Trophoblast cell (in vitro differentiated cells and primary cell): ENCODE results near the gene CAMK1G.

Source experiments
- DNase-seq, 2 donors: peaks; one replicate each; pipeline ENCODE4 v3.0.0-alpha.2; 2016
- H2AFZ ChIP-seq: 2 replicates; pipeline ENCODE4 v1.6.1; 2013; ENCODE audit warnings: low read length, moderate library complexity, mild to moderate bottlenecking; ENCODE audit not compliant: insufficient read depth, poor library complexity
- H2AK5ac ChIP-seq: 2 replicates; pipeline ENCODE4 v1.6.1; 2013; ENCODE audit warnings: mild to moderate bottlenecking, low read length
- H2BK120ac ChIP-seq: 2 replicates; pipeline ENCODE4 v1.6.1; 2013; ENCODE audit warnings: low read length, mild to moderate bottlenecking, moderate library complexity; ENCODE audit not compliant: insufficient read depth, poor library complexity
- H2BK12ac ChIP-seq: 2 replicates; pipeline ENCODE4 v1.6.1; 2013; ENCODE audit warnings: mild to moderate bottlenecking, low read length, moderate library complexity
- H2BK5ac ChIP-seq: 2 replicates; pipeline ENCODE4 v1.6.1; 2013; ENCODE audit warnings: low read length, low read depth, moderate library complexity, mild to moderate bottlenecking; ENCODE audit not compliant: poor library complexity
- H3K14ac ChIP-seq: 2 replicates; pipeline ENCODE4 v1.6.1; 2013; ENCODE audit warnings: mild to moderate bottlenecking, low read length
- H3K18ac ChIP-seq: 2 replicates; pipeline ENCODE4 v1.6.1; 2013; ENCODE audit warnings: mild to moderate bottlenecking, low read length
- H3K23ac ChIP-seq: 2 replicates; pipeline ENCODE4 v1.6.1; 2013; ENCODE audit warnings: low read length
- H3K27ac ChIP-seq: 2 replicates; pipeline ENCODE4 v1.5.1; 2013; ENCODE audit warnings: low read depth, mild to moderate bottlenecking, inconsistent platforms, low read length, moderate library complexity
- H3K27me3 ChIP-seq: 2 replicates; pipeline ENCODE4 v1.6.1; 2013; ENCODE audit warnings: inconsistent platforms, mild to moderate bottlenecking, low read length, moderate library complexity; ENCODE audit not compliant: insufficient read depth
- H3K36me3 ChIP-seq, 2 experiments: 1 replicate in 1 of 2; 2 replicates in 1 of 2; pipeline ENCODE4 v1.6.1; 2013; ENCODE audit warnings: low read length in 2 of 2, mild to moderate bottlenecking in 2 of 2, moderate library complexity in 1 of 2; ENCODE audit not compliant: insufficient read depth in 2 of 2, control insufficient read depth in 1 of 2
- H3K4ac ChIP-seq: 2 replicates; pipeline ENCODE4 v1.6.1; 2013; ENCODE audit warnings: low read depth, mild to moderate bottlenecking, low read length, moderate library complexity
- H3K4me1 ChIP-seq, 2 experiments: 1 replicate in 1 of 2; 2 replicates in 1 of 2; pipeline ENCODE4 v1.6.1; 2013; ENCODE audit warnings: low read length in 2 of 2, mild to moderate bottlenecking in 2 of 2, moderate library complexity in 1 of 2; ENCODE audit not compliant: insufficient read depth in 2 of 2, control insufficient read depth in 1 of 2
- H3K4me2 ChIP-seq: 2 replicates; pipeline ENCODE4 v1.6.1; 2013; ENCODE audit warnings: inconsistent platforms, mild to moderate bottlenecking, low read length, moderate library complexity
- H3K4me3 ChIP-seq: 2 replicates; pipeline ENCODE4 v1.5.1; 2013; ENCODE audit warnings: mild to moderate bottlenecking, low read depth, low read length, inconsistent platforms
- H3K79me1 ChIP-seq: one replicate; pipeline ENCODE4 v1.6.1; 2013; ENCODE audit warnings: low read length
- H3K79me2 ChIP-seq: 2 replicates; pipeline ENCODE4 v1.6.1; 2013; ENCODE audit warnings: low read length, mild to moderate bottlenecking; ENCODE audit not compliant: control insufficient read depth, insufficient read depth, poor library complexity
- H3K9ac ChIP-seq: 2 replicates; pipeline ENCODE4 v1.6.1; 2013; ENCODE audit warnings: mild to moderate bottlenecking, low read length
- H3K9me3 ChIP-seq: 2 replicates; pipeline ENCODE4 v1.6.1; 2013; ENCODE audit warnings: low read depth, mild to moderate bottlenecking, control low read depth, inconsistent platforms, low read length; ENCODE audit not compliant: insufficient read depth
- H4K12ac ChIP-seq: 2 replicates; pipeline ENCODE4 v1.6.1; 2013; ENCODE audit warnings: low read depth, mild to moderate bottlenecking, low read length, moderate library complexity
- H4K8ac ChIP-seq: 2 replicates; pipeline ENCODE4 v1.6.1; 2013; ENCODE audit warnings: low read depth, mild to moderate bottlenecking, low read length, moderate library complexity
- H4K91ac ChIP-seq: one replicate; pipeline ENCODE4 v1.6.1; 2013; ENCODE audit warnings: low read depth, mild to moderate bottlenecking, low read length, moderate library complexity
- WGBS: extraction: QIAGEN DNeasy Blood & Tissue Kit; methylation state at CpG from one replicate; pipeline ENCODE4 v1.1.7; 2013; ENCODE audit warnings: missing lambda C conversion rate; ENCODE audit not compliant: insufficient read length, insufficient coverage; ENCODE audit errors: extremely low coverage; 5-methylcytosine and 5-hydroxymethylcytosine counted together

CAMK1G gene

GRCh38 chr1:209651138-209651587 lies 67.6 kb downstream of the CAMK1G start:
- Histone ChIP-seq H4K91ac (no peak overlapping the region), H2AK5ac (no peak overlapping the region), H2BK120ac (peak overlapping the region; percentile 28), H3K23ac (no peak overlapping the region), H3K4ac (no peak overlapping the region), H3K36me3 (no peaks in the 10 kb centered on the region), H2AFZ (no peak overlapping the region), H2BK5ac (no peak overlapping the region), H3K4me1 (peaks cover 19 to 31% of the 10 kb centered on the region in 2 experiments), H3K27ac (no peak overlapping the region), H4K8ac (no peak overlapping the region), H3K9me3 (peaks cover 2% of the 10 kb centered on the region), H3K9ac (no peak overlapping the region), H3K18ac (no peak overlapping the region), H3K79me2 (no peaks in the 10 kb centered on the region), H3K14ac (no peak overlapping the region), H3K79me1 (peaks cover 6% of the 10 kb centered on the region), H2BK12ac (peak overlapping the region; percentile 32), H4K12ac (no peak overlapping the region), H3K4me2 (no peak overlapping the region), H3K4me3 (no peak overlapping the region), H3K27me3 (no peaks in the 10 kb centered on the region)
- DNase-seq: peak; percentile 86 to 92
- WGBS: no CpG with 5 or more reads among the region's 5 CpGs

DNA sequence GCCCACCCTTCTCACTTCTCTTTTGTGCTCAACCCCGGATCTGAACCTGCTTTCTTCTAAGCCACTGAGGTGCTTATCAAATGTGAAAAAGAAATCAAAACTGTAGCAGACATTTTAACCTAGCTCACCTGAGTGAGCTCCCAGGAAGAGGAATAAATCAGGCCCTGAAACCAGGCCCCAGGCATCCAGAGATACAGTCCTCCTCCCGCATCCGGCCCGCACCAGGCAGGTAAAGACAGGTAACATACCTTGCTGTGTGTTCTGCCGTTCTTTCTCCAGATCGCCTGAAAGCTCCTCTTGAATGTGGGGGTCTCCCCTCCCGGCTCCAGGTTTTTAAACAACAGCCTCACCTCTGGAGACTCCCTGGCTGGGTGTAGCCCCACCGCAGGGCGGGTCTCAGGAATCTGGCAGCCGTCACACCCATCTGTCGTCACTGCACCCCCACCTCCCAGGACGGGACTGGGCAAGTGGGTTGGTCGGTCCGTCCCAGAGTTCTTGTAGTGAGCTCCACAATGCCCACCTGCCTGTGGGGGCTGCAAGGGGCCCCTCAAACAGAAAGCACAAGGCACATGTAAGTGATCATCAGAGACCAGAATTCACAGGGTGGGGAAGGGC lies 68.7 kb downstream of the CAMK1G start, which contains the start of gene LAMB3:
Gene LAMB3, minus strand, starts transcription at position 305 of the 615 bp plus-strand sequence. CDS start 1,481 bp downstream, outside the sequence.
- Histone ChIP-seq H3K4me3 (no peak within 1 kb of the TSS), H3K36me3 (no peaks in the 10 kb centered on the region), H3K14ac (no peak within 1 kb of the TSS), H3K27me3 (no peaks in the 10 kb centered on the region), H2AK5ac (peak within 1 kb of the TSS; percentile 60), H3K79me1 (peaks cover 6% of the 10 kb centered on the region), H2BK12ac (peak within 1 kb of the TSS; percentile 65), H2BK5ac (peak within 1 kb of the TSS; percentile 42), H4K91ac (peak within 1 kb of the TSS; percentile 72), H2AFZ (no peak within 1 kb of the TSS), H4K12ac (no peak within 1 kb of the TSS), H3K79me2 (no peaks in the 10 kb centered on the region), H3K4me1 (peaks cover 19 to 26% of the 10 kb centered on the region in 2 experiments), H2BK120ac (peak within 1 kb of the TSS; percentile 64), H3K4ac (no peak within 1 kb of the TSS), H3K27ac (peak within 1 kb of the TSS; percentile 73), H3K9me3 (no peaks in the 10 kb centered on the region), H3K23ac (no peak within 1 kb of the TSS), H3K4me2 (no peak within 1 kb of the TSS), H3K18ac (peak within 1 kb of the TSS; percentile 59), H4K8ac (no peak within 1 kb of the TSS), H3K9ac (no peak within 1 kb of the TSS)
- WGBS: no CpG with 5 or more reads among the region's 14 CpGs
- peak; percentile 78 to 82 for DNase-seq

DNA sequence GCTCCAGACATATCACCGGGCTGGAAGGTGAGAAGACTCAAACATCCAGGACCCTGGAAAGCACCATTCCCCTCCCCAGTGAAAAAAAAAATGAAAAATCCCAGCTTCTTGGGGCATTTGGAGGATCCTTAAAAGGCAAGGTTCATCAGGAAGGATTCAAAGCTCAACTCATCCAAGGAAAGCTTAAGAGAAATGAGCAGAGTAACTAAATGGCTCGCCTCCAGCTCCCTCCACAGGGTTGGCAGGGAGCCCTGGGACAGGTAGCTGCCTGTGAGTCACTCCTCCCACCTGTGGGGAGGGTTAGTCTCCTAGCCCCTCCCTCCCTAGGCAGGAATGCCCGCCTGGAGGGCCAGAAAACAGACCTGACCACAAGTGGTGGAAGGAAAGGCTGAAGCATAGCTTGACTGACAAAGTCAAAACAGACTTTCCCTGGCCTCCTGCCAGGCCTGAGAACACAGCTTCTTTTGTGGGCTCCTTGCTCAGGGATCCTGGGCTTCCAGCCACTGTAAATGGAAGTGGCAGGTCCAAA lies 69.4 kb downstream of the CAMK1G start:
- WGBS: no CpG with 5 or more reads among the region's 3 CpGs

DNA sequence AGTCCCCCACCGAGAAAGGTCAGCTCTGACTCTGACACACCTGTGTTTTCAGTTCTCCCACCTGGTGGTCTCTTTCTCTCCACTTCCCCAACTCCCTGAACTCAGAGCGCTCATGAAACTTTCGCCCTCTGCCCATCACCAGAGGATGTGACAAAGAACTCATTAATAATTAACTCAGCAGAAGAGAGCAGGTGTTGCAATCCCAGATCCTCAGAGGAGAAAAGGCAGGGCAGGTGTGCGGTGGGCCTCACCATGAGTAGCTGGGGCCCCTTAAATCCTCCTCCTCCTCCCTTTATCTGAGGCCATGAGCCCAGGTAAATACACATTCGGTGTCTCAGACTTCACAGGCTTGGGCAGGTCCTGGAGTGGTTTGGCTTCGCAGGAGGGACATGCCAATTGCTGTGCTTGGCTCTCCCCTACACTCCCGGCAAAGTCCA lies 70.4 kb downstream of the CAMK1G start:
- Histone ChIP-seq H4K8ac (no peak overlapping the region), H3K36me3 (no peaks in the 10 kb centered on the region), H3K9ac (no peak overlapping the region), H3K4ac (no peak overlapping the region), H4K12ac (no peak overlapping the region), H2BK12ac (peak overlapping the region; percentile 76), H4K91ac (peak overlapping the region; percentile 31), H3K79me1 (peaks cover 6% of the 10 kb centered on the region), H3K79me2 (no peaks in the 10 kb centered on the region), H3K23ac (no peak overlapping the region), H3K4me1 (peaks cover 17 to 25% of the 10 kb centered on the region in 2 experiments), H3K4me2 (no peak overlapping the region), H3K27me3 (no peaks in the 10 kb centered on the region), H3K27ac (no peak overlapping the region), H3K18ac (no peak overlapping the region), H3K14ac (no peak overlapping the region), H2BK120ac (peak overlapping the region; percentile 18), H2AK5ac (peak overlapping the region; percentile 18), H3K9me3 (no peaks in the 10 kb centered on the region), H3K4me3 (no peak overlapping the region), H2AFZ (no peak overlapping the region), H2BK5ac (no peak overlapping the region)
- no CpG with 5 or more reads among the region's 7 CpGs for WGBS
- DNase-seq: no peak

More for the DNA sequence above, 69.4 kb downstream of the CAMK1G start:
- H2AK5ac ChIP-seq: no peak overlapping the region
- peak overlapping the region; percentile 15 for H2BK120ac ChIP-seq
- no peak overlapping the region for H3K9ac ChIP-seq
- no peak overlapping the region for H3K14ac ChIP-seq
- no peak overlapping the region for H3K23ac ChIP-seq
- no peak overlapping the region for H4K12ac ChIP-seq
- no peak overlapping the region for H2AFZ ChIP-seq
- H3K79me2 ChIP-seq: no peaks in the 10 kb centered on the region
- peak overlapping the region; percentile 59 for H3K18ac ChIP-seq
- H3K9me3 ChIP-seq: no peaks in the 10 kb centered on the region
- H3K4me1 ChIP-seq: peaks cover 19 to 25% of the 10 kb centered on the region in 2 experiments
- peak overlapping the region; percentile 73 for H3K27ac ChIP-seq
- H3K79me1 ChIP-seq: peaks cover 6% of the 10 kb centered on the region
- peak overlapping the region; percentile 72 for H4K91ac ChIP-seq
- peak; percentile 92 to 93 for DNase-seq
- no peaks in the 10 kb centered on the region for H3K36me3 ChIP-seq
- H2BK5ac ChIP-seq: peak overlapping the region; percentile 42
- H3K4me3 ChIP-seq: no peak overlapping the region
- H3K4ac ChIP-seq: no peak overlapping the region
- peak overlapping the region; percentile 65 for H2BK12ac ChIP-seq
- H3K4me2 ChIP-seq: no peak overlapping the region
- H4K8ac ChIP-seq: no peak overlapping the region
- no peaks in the 10 kb centered on the region for H3K27me3 ChIP-seq
